K562 (cell line): ENCODE data around the gene DIPK1A. TPM values are rescaled to one million over a fixed set of nuclear protein-coding genes. Genes with fewer than 3 reads are reported as not detected.

Experiments used
- ARID1B ChIP-seq: fragments of 450-650 bp; IDR thresholded peaks from 2 replicates; pipeline ENCODE4 v1.6.1; 2016; ENCODE audit warnings: antibody characterized with exemption, mild to moderate bottlenecking, inconsistent platforms
- ARID2 ChIP-seq: fragments of 450-650 bp; IDR thresholded peaks from 2 replicates; pipeline ENCODE4 v1.6.1; 2017; ENCODE audit warnings: antibody characterized with exemption, mild to moderate bottlenecking
- BCOR ChIP-seq: fragments of 450-650 bp; IDR thresholded peaks from 2 replicates; pipeline ENCODE4 v1.6.1; 2016
- BHLHE40 ChIP-seq: IDR thresholded peaks from 2 replicates; pipeline ENCODE4 v1.6.1; 2011; ENCODE audit warnings: low read length, improper control_type of control experiment
- CTBP1 ChIP-seq: fragments of 450-650 bp; IDR thresholded peaks from 2 replicates; pipeline ENCODE4 v1.6.1; 2016; ENCODE audit warnings: borderline replicate concordance
- CXXC5 ChIP-seq: fragments of 250-450 bp; sonication (Bioruptor Pico); IDR thresholded peaks from 2 replicates; pipeline ENCODE4 v1.8.0; 2022; ENCODE audit warnings: inconsistent platforms, mild to moderate bottlenecking, moderate library complexity
- E2F6 ChIP-seq, 2 experiments: IDR thresholded peaks; 2 replicates each; pipeline ENCODE4 v1.6.1; 2011; ENCODE audit warnings: borderline replicate concordance in 1 of 2, control low read depth in 1 of 2, low read depth in 1 of 2, low read length in 1 of 2, mild to moderate bottlenecking in 1 of 2, mixed read lengths in 1 of 2, moderate library complexity in 1 of 2; ENCODE audit not compliant: insufficient read depth in 1 of 2, insufficient read length in 1 of 2, poor library complexity in 1 of 2, severe bottlenecking in 1 of 2; ENCODE audit errors: extremely low read depth in 1 of 2
- FOXK2 ChIP-seq, 2 experiments: fragments of 450-650 bp; IDR thresholded peaks in 1 of 2; conservative IDR thresholded peaks in 1 of 2; 2 replicates each; pipeline ENCODE4 v1.6.1; 2016; ENCODE audit warnings: low read depth in 2 of 2, mild to moderate bottlenecking in 1 of 2
- KDM1A ChIP-seq, 2 experiments: fragments of 450-650 bp; IDR thresholded peaks; 2 replicates each; pipeline ENCODE4 v1.6.1; 2016; ENCODE audit warnings: mild to moderate bottlenecking in 2 of 2
- MTA3 ChIP-seq: fragments of 450-650 bp; formaldehyde crosslinking; IDR thresholded peaks from 2 replicates; pipeline ENCODE4 v1.6.1; 2017; ENCODE audit warnings: mild to moderate bottlenecking, borderline replicate concordance
- MXI1 ChIP-seq: IDR thresholded peaks from 2 replicates; pipeline ENCODE4 v1.6.1; 2011; ENCODE audit warnings: low read depth, mild to moderate bottlenecking, improper control_type of control experiment, low read length
- NR1H2 ChIP-seq: sonication (generic); formaldehyde crosslinking; IDR thresholded peaks from 2 replicates; pipeline ENCODE4 v1.4.0; 2020; ENCODE audit warnings: mild to moderate bottlenecking, missing genetic modification reagents
- PHF21A ChIP-seq: fragments of 450-650 bp; IDR thresholded peaks from 2 replicates; pipeline ENCODE4 v1.6.1; 2017; ENCODE audit warnings: low read depth, borderline replicate concordance
- PKNOX1 ChIP-seq: fragments of 450-650 bp; IDR thresholded peaks from 2 replicates; pipeline ENCODE4 v1.6.1; 2016
- RFX1 ChIP-seq: fragments of 450-650 bp; IDR thresholded peaks from 2 replicates; pipeline ENCODE4 v1.6.1; 2016; ENCODE audit warnings: mild to moderate bottlenecking, moderate library complexity
- SOX6 ChIP-seq: fragments of 450-650 bp; IDR thresholded peaks from 2 replicates; pipeline ENCODE4 v1.6.1; 2014; ENCODE audit warnings: mild to moderate bottlenecking
- TEAD1 ChIP-seq, 2 experiments: fragments of 450-650 bp in 1 of 2; sonication (generic) in 1 of 2; formaldehyde crosslinking; IDR thresholded peaks; 2 replicates each; pipeline versions ENCODE4 v1.4.0 to v1.8.0; 2020 to 2022; ENCODE audit warnings: mild to moderate bottlenecking in 2 of 2, missing genetic modification reagents in 1 of 2
- UBTF ChIP-seq, 2 experiments: IDR thresholded peaks; 2 replicates each; pipeline ENCODE4 v1.6.1; 2012; ENCODE audit warnings: improper control_type of control experiment in 2 of 2, low read depth in 2 of 2, low read length in 2 of 2, borderline replicate concordance in 1 of 2
- ZNF277 ChIP-seq: fragments of 250-450 bp; sonication (Bioruptor Pico); IDR thresholded peaks from 2 replicates; pipeline ENCODE4 v1.8.0; 2022; ENCODE audit warnings: inconsistent platforms, mild to moderate bottlenecking, moderate library complexity, borderline replicate concordance
- ZNF561 ChIP-seq: fragments of 450-650 bp; formaldehyde crosslinking; conservative IDR thresholded peaks from 2 replicates; pipeline ENCODE4 v1.4.0; 2020; ENCODE audit warnings: mild to moderate bottlenecking, moderate library complexity
- polyA plus RNA-seq, 8 experiments: library from polyadenylated mRNA; depleted of rRNA in 4 of 8; stranded (reverse) in 5 of 8; unstranded in 3 of 8; fragments of >200 nt; fragmentation: Nextera tagmentation in 2 of 8; fragmentation: Illumina TruSeq in 1 of 8; extraction: Ambion mirVana in 2 of 8; extraction: Trizol in 1 of 8; gene quantifications; 2 replicates each; pipeline versions ENCODE4 v1.2.1 to v1.2.3, GENCODE V29; 2011 to 2014; ENCODE audit warnings: inconsistent platforms in 1 of 8, missing spikeins in 1 of 8
- total RNA-seq, 7 experiments: library from RNA; depleted of rRNA in 6 of 7; stranded (reverse); fragments of >200 nt in 6 of 7; fragmentation: Illumina TruSeq in 2 of 7; extraction: Trizol in 2 of 7; gene quantifications; 2 replicates each; pipeline versions ENCODE4 v1.2.1 to v1.2.3, GENCODE V29; 2011 to 2021; ENCODE audit warnings: low replicate concordance in 1 of 7

The DIPK1A gene
- total and polyA plus RNA-seq, 9 of the 15 experiments (the other 6 are each of a cell fraction or from before 2014, with no cell fraction given) = 0.54 to 2.5 (median 1.3) TPM

- TF ChIP-seq UBTF (IDR thresholded peaks at IDR 0.05; ENCODE audit: borderline replicate concordance in 1 of 2, low read depth in 2 of 2, low read length in 2 of 2) (0 out of 4 replicates have a peak, but pooled peaks of 1 of the 2 experiments have one; percentile 47), ZNF277 (no peak), BHLHE40 (peak; percentile 35; the same call in 1 of the 2 replicates), CXXC5 (CRISPR knock-in tag) (0 out of 2 replicates have a peak, but pooled peaks have one; percentile 8), KDM1A (IDR thresholded peaks at IDR 0.05) (peak in 1 of 2 experiments; percentile 41; a peak in 1 of 4 replicates), FOXK2 (conservative IDR thresholded peaks at IDR 0.05 in 1 of 2, IDR thresholded peaks at IDR 0.05 in 1 of 2; ENCODE audit: low read depth in 2 of 2) (peak in 1 of 2 experiments; percentile 59; a peak in 1 of 4 replicates), PKNOX1 (0 out of 2 replicates have a peak, but pooled peaks have one; percentile 23), NR1H2 (CRISPR knock-in tag) (no peak), MTA3 (0 out of 2 replicates have a peak, but pooled peaks have one; percentile 42), ZNF561 (CRISPR knock-in tag) (no peak), RFX1 (peak; percentile 36; the same call in 1 of the 2 replicates), SOX6 (peak; percentile 15; the same call in 1 of the 2 replicates), PHF21A (peak; percentile 63; the same call in 1 of the 2 replicates), TEAD1 (CRISPR knock-in tag; IDR thresholded peaks at IDR 0.05) (0 out of 4 replicates have a peak, but pooled peaks of 1 of the 2 experiments have one; percentile 40), MXI1 (peak; percentile 19; the same call in 1 of the 2 replicates), ARID2 (peak; percentile 47; the same call in 1 of the 2 replicates), ARID1B (0 out of 2 replicates have a peak, but pooled peaks have one; percentile 22), CTBP1 (peak; percentile 72), E2F6 (IDR thresholded peaks at IDR 0.05; ENCODE audit: borderline replicate concordance in 1 of 2, extremely low read depth in 1 of 2, insufficient read depth in 1 of 2, insufficient read length in 1 of 2, low read depth in 1 of 2, low read length in 1 of 2, poor library complexity in 1 of 2, severe bottlenecking in 1 of 2) (peak in 1 of 2 experiments; percentile 11), BCOR (peak; percentile 34; the same call in 1 of the 2 replicates)
These were observed 699 bp downstream of the DIPK1A start (continued) for GRCh38 chr1:92960395-92961130.
